K562 (cell line): ENCODE measurements around the gene SAMD14. TPM values are rescaled to one million over a fixed set of nuclear protein-coding genes. Genes with fewer than 3 reads are reported as not detected.
A peak's percentile ranks its signal among the peaks of the same experiment; 100 is the strongest.

ENCODE experiments used
- AFF4 ChIP-seq: sonication (generic); formaldehyde crosslinking; IDR thresholded peaks from 2 replicates; pipeline ENCODE4 v1.8.0; 2023; ENCODE audit warnings: mild to moderate bottlenecking, missing genetic modification reagents
- C11orf30 ChIP-seq: fragments of 450-650 bp; IDR thresholded peaks from 2 replicates; pipeline ENCODE4 v1.6.1; 2016; ENCODE audit warnings: low read depth, mild to moderate bottlenecking
- CCAR2 ChIP-seq: fragments of 200-400 bp; formaldehyde crosslinking; IDR thresholded peaks from 2 replicates; pipeline ENCODE4 v1.6.1; 2017; ENCODE audit warnings: mild to moderate bottlenecking, low read depth, low read length
- ESRRB ChIP-seq: fragments of 250-450 bp; sonication (Bioruptor Pico); IDR thresholded peaks from 2 replicates; pipeline ENCODE4 v1.5.0; 2020; ENCODE audit warnings: mild to moderate bottlenecking, moderate library complexity, borderline replicate concordance
- ETV6 ChIP-seq, 3 experiments: fragments of 150-350 bp in 1 of 3; sonication (generic) in 1 of 3; formaldehyde crosslinking in 1 of 3; IDR thresholded peaks; 2 replicates each; pipeline versions ENCODE4 v1.6.1 to v1.8.0; 2014 to 2022; ENCODE audit warnings: borderline replicate concordance in 2 of 3, low read depth in 2 of 3, antibody characterized with exemption in 1 of 3, low read length in 1 of 3, mild to moderate bottlenecking in 1 of 3, missing genetic modification reagents in 1 of 3
- MAFF ChIP-seq: IDR thresholded peaks from 2 replicates; pipeline ENCODE4 v1.6.1; 2012; ENCODE audit warnings: low read length, improper control_type of control experiment
- POLR2AphosphoS5 ChIP-seq: IDR thresholded peaks from 2 replicates; pipeline ENCODE4 v1.6.1; 2011; ENCODE audit warnings: mild to moderate bottlenecking, low read depth, low read length, moderate library complexity; ENCODE audit not compliant: control insufficient read depth, insufficient read depth
- RAD51 ChIP-seq: fragments of 450-650 bp; IDR thresholded peaks from 2 replicates; pipeline ENCODE4 v1.7.1; 2016; ENCODE audit warnings: low read depth, mild to moderate bottlenecking, borderline replicate concordance
- SMARCE1 ChIP-seq: fragments of 450-650 bp; IDR thresholded peaks from 2 replicates; pipeline ENCODE4 v1.7.1; 2016; ENCODE audit warnings: mild to moderate bottlenecking
- TAF7 ChIP-seq: fragments of 450-650 bp; IDR thresholded peaks from 2 replicates; pipeline ENCODE4 v1.6.1; 2016; ENCODE audit warnings: missing genetic modification characterization, missing compliant biosample characterization
- TBL1XR1 ChIP-seq, 2 experiments: IDR thresholded peaks; 2 replicates each; pipeline ENCODE4 v1.6.1; 2012; ENCODE audit warnings: improper control_type of control experiment in 2 of 2, low read length in 2 of 2, mild to moderate bottlenecking in 1 of 2
- ZBTB5 ChIP-seq: fragments of 450-650 bp; IDR thresholded peaks from 2 replicates; pipeline ENCODE4 v1.6.1; 2017; ENCODE audit warnings: antibody characterized with exemption
- ZNF12 ChIP-seq: sonication (generic); formaldehyde crosslinking; IDR thresholded peaks from 2 replicates; pipeline ENCODE4 v1.4.0; 2020; ENCODE audit warnings: mild to moderate bottlenecking, missing genetic modification reagents
- ZNF444 ChIP-seq: fragments of 250-450 bp; sonication (Bioruptor Pico); IDR thresholded peaks from 2 replicates; pipeline ENCODE4 v1.4.0; 2020; ENCODE audit warnings: mild to moderate bottlenecking, moderate library complexity
- ZNF518B ChIP-seq: fragments of 250-450 bp; sonication (Bioruptor Pico); IDR thresholded peaks from 2 replicates; pipeline ENCODE4 v1.5.0; 2021; ENCODE audit warnings: mild to moderate bottlenecking, moderate library complexity
- ZNF707 ChIP-seq: fragments of 250-450 bp; sonication (Bioruptor Pico); conservative IDR thresholded peaks from 2 replicates; pipeline ENCODE4 v1.8.0; 2022; ENCODE audit warnings: inconsistent platforms, mild to moderate bottlenecking, moderate library complexity
- ZNF830 ChIP-seq: fragments of 250-450 bp; sonication (Bioruptor Pico); IDR thresholded peaks from 2 replicates; pipeline ENCODE4 v1.5.0; 2021; ENCODE audit warnings: mild to moderate bottlenecking
- ZZZ3 ChIP-seq: fragments of 450-650 bp; IDR thresholded peaks from 2 replicates; pipeline ENCODE4 v1.6.1; 2016; ENCODE audit warnings: antibody characterized with exemption, mild to moderate bottlenecking, moderate library complexity
- polyA plus RNA-seq, 8 experiments: library from polyadenylated mRNA; depleted of rRNA in 4 of 8; stranded (reverse) in 5 of 8; unstranded in 3 of 8; fragments of >200 nt; fragmentation: Nextera tagmentation in 2 of 8; fragmentation: Illumina TruSeq in 1 of 8; extraction: Ambion mirVana in 2 of 8; extraction: Trizol in 1 of 8; gene quantifications; 2 replicates each; pipeline versions ENCODE4 v1.2.1 to v1.2.3, GENCODE V29; 2011 to 2014; ENCODE audit warnings: inconsistent platforms in 1 of 8, missing spikeins in 1 of 8
- total RNA-seq, 7 experiments: library from RNA; depleted of rRNA in 6 of 7; stranded (reverse); fragments of >200 nt in 6 of 7; fragmentation: Illumina TruSeq in 2 of 7; extraction: Trizol in 2 of 7; gene quantifications; 2 replicates each; pipeline versions ENCODE4 v1.2.1 to v1.2.3, GENCODE V29; 2011 to 2021; ENCODE audit warnings: low replicate concordance in 1 of 7

Gene SAMD14
- total and polyA plus RNA-seq, 9 of the 15 experiments (the other 6 are each of a cell fraction or from before 2014, with no cell fraction given) = 0.04 to 0.07 TPM; not detected in 7

- no peak for TF ChIP-seq CCAR2
- TF ChIP-seq MAFF = no peak
- no peak for TF ChIP-seq ZNF518B (CRISPR knock-in tag)
- no peak for TF ChIP-seq ZBTB5
- TF ChIP-seq ZNF830 (CRISPR knock-in tag) = no peak
- TF ChIP-seq TAF7 (tag) = no peak
- TF ChIP-seq RAD51 = no peak
- no peak; the same call in 1 of the 2 replicates for TF ChIP-seq SMARCE1
- TF ChIP-seq TBL1XR1 (IDR thresholded peaks at IDR 0.05; ENCODE audit: low read length in 2 of 2) = peak in 1 of 2 experiments; percentile 25; a peak in 1 of 4 replicates
- TF ChIP-seq POLR2AphosphoS5 = no peak
- TF ChIP-seq ETV6 (IDR thresholded peaks at IDR 0.05; ENCODE audit: borderline replicate concordance in 1 of 2, low read depth in 2 of 2, low read length in 1 of 2) = no peak
- no peak for TF ChIP-seq ETV6 (CRISPR knock-in tag; IDR thresholded peaks at IDR 0.05; ENCODE audit: borderline replicate concordance)
- TF ChIP-seq ZZZ3 = no peak
- no peak for TF ChIP-seq AFF4 (CRISPR knock-in tag)
- no peak for TF ChIP-seq ZNF12 (CRISPR knock-in tag)
- TF ChIP-seq ZNF444 (CRISPR knock-in tag) = no peak
- no peak for TF ChIP-seq C11orf30
- TF ChIP-seq ESRRB (CRISPR knock-in tag) = no peak
- no peak for TF ChIP-seq ZNF707 (CRISPR knock-in tag)
These were observed 10.3 kb upstream of the SAMD14 start (continued) for GRCh38 chr17:50139950-50140885.
